Measurements from ENCODE around the gene CHST14. TPM values are rescaled to one million over a fixed set of nuclear protein-coding genes. Genes with fewer than 3 reads are reported as not detected.
A peak's percentile ranks its signal among the peaks of the same experiment; 100 is the strongest.

Gene CHST14
- polyA plus RNA-seq, 3 donors from 2014 or later: 1.9 to 3.6 (median 3.3) TPM

DNA sequence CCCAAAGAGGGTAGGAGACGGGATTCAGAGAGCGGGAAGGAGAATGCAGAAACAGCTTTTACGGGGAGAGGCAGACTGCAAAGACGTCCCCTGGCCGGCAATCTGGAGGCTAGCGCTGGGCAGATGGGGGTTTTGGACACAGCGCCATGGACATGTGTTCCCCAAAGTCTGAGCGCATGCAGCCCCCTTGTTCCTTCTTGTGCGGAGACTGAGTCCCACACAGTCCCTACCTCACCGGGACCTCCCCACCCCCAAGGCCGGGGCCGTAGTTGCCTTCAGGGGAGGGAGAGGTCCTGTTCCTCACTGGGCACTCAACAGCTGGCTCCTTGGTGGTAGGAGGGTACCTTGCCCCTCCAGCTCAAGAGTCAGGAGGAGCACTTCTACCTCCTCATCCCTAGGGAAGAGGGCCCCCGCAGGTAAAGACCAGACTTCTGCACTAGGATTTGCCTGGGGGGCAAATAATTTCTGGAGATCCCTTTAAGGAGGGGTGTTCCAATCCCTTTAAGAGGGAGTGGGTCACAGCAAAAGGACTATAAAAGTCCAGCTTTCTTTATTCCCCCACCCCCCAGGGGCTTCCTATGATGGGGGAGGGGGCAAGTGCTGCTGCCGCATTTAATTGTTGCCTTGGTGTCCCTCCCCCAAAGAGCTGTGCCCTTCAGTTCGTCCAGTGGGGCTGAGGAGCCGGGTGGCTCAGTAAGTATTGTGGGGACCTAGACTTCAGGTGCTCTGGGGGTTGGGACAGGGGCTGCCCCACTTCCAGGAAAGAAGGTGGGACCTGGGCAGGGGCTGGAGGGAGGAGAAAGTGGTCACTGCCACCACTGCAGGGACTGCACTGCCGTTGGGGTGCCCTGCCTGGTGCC, 33.7 kb upstream of the CHST14 start:
- Mint-ChIP-seq H3K27ac (peak overlapping the region in 2 of 6 donors; percentile 53 to 65), H3K9me3 (no peaks in the 10 kb centered on the region), H3K4me3 (peak overlapping the region in 4 of 5 donors; percentile 42 to 68 (median 54)), H3K4me1 (peaks cover 23 to 26% of the 10 kb centered on the region in 2 donors), H3K27me3 (ENCODE audit: low read depth in 3 of 3) (peaks cover 7 to 15% (median 9%) of the 10 kb centered on the region in 3 donors), H3K36me3 (no peaks in the 10 kb centered on the region)
- DNase-seq: no peak

GRCh38 chr15:40437752-40438687, 32.8 kb upstream of the CHST14 start:
- no peak for DNase-seq
- Mint-ChIP-seq H3K4me1 (peaks cover 31 to 34% of the 10 kb centered on the region in 2 donors), H3K36me3 (no peaks in the 10 kb centered on the region), H3K9me3 (no peaks in the 10 kb centered on the region), H3K27ac (no peak overlapping the region), H3K27me3 (ENCODE audit: low read depth in 3 of 3) (peaks cover 9 to 21% (median 13%) of the 10 kb centered on the region in 3 donors), H3K4me3 (peak overlapping the region in 4 of 5 donors; percentile 21 to 51 (median 27))

DNA sequence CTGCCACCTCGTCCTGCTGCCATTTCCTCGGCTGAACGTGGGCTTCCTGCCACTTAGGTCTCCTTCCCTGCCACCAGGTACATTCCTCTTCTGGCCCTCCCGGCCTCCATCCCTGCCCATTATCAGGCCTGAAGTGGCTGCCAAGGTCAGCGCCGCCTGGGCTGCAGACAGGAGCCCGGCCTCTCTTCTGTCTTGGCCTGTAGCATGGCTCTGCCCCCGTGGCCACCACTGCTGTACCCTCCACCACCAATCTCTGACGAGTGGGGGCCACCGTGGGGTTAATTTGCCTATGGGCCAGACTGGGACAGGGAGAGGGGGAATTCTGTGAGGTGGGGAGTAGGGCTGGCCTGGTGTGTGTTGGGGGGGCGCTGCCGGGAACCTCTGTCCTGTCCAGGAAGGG, 32.1 kb upstream of the CHST14 start:
- Mint-ChIP-seq H3K4me1 (peaks cover 38 to 41% of the 10 kb centered on the region in 2 donors), H3K27me3 (ENCODE audit: low read depth in 3 of 3) (peaks cover 9 to 21% (median 13%) of the 10 kb centered on the region in 3 donors), H3K27ac (no peak overlapping the region), H3K9me3 (no peaks in the 10 kb centered on the region), H3K4me3 (peak overlapping the region in 3 of 5 donors; percentile 7 to 23 (median 21)), H3K36me3 (no peaks in the 10 kb centered on the region)
- DNase-seq: no peak

- H3K27me3 Mint-ChIP-seq (ENCODE audit: low read depth in 3 of 3): peaks cover 9 to 21% (median 13%) of the 10 kb centered on the region in 3 donors
Measured at GRCh38 chr15:40439461-40439959, 31.3 kb upstream of the CHST14 start.

GRCh38 chr15:40439960-40440742, 30.6 kb upstream of the CHST14 start:
- Mint-ChIP-seq H3K9me3 (no peaks in the 10 kb centered on the region), H3K36me3 (no peaks in the 10 kb centered on the region), H3K4me3 (peak overlapping the region; percentile 84 to 93 (median 86)), H3K27ac (peak overlapping the region; percentile 20 to 83 (median 54)), H3K4me1 (peaks cover 52 to 55% of the 10 kb centered on the region in 2 donors), H3K27me3 (ENCODE audit: low read depth in 3 of 3) (peaks cover 9 to 21% (median 13%) of the 10 kb centered on the region in 3 donors)
- peak; percentile 25 to 31 (median 26) for DNase-seq

More at GRCh38 chr15:40439461-40439959, 31.3 kb upstream of the CHST14 start:
- no peaks in the 10 kb centered on the region for H3K9me3 Mint-ChIP-seq
- H3K4me1 Mint-ChIP-seq: peaks cover 46 to 49% of the 10 kb centered on the region in 2 donors
- H3K4me3 Mint-ChIP-seq: peak overlapping the region; percentile 84 to 93 (median 86)
- H3K36me3 Mint-ChIP-seq: no peaks in the 10 kb centered on the region
- no peak for DNase-seq
- peak overlapping the region in 4 of 6 donors; percentile 42 to 82 (median 64) for H3K27ac Mint-ChIP-seq

- H3K9me3 Mint-ChIP-seq: no peaks in the 10 kb centered on the region
- H3K27ac Mint-ChIP-seq: peak within 1 kb of the TSS; percentile 24 to 86 (median 76)
- H3K4me1 Mint-ChIP-seq: peaks cover 54 to 56% of the 10 kb centered on the region in 2 donors
- DNase-seq: peak; percentile 94 to 95 (median 95)
- H3K27me3 Mint-ChIP-seq (ENCODE audit: low read depth in 3 of 3): peaks cover 6 to 21% (median 13%) of the 10 kb centered on the region in 3 donors
- peak within 1 kb of the TSS; percentile 86 to 93 (median 92) for H3K4me3 Mint-ChIP-seq
- no peaks in the 10 kb centered on the region for H3K36me3 Mint-ChIP-seq
Measured at GRCh38 chr15:40440743-40441564, 29.8 kb upstream of the CHST14 start, which contains the start of gene BAHD1. TSS of gene BAHD1 (plus strand) at chr15:40440953. CDS start at chr15:40458465, 17,512 bp downstream.

DNA sequence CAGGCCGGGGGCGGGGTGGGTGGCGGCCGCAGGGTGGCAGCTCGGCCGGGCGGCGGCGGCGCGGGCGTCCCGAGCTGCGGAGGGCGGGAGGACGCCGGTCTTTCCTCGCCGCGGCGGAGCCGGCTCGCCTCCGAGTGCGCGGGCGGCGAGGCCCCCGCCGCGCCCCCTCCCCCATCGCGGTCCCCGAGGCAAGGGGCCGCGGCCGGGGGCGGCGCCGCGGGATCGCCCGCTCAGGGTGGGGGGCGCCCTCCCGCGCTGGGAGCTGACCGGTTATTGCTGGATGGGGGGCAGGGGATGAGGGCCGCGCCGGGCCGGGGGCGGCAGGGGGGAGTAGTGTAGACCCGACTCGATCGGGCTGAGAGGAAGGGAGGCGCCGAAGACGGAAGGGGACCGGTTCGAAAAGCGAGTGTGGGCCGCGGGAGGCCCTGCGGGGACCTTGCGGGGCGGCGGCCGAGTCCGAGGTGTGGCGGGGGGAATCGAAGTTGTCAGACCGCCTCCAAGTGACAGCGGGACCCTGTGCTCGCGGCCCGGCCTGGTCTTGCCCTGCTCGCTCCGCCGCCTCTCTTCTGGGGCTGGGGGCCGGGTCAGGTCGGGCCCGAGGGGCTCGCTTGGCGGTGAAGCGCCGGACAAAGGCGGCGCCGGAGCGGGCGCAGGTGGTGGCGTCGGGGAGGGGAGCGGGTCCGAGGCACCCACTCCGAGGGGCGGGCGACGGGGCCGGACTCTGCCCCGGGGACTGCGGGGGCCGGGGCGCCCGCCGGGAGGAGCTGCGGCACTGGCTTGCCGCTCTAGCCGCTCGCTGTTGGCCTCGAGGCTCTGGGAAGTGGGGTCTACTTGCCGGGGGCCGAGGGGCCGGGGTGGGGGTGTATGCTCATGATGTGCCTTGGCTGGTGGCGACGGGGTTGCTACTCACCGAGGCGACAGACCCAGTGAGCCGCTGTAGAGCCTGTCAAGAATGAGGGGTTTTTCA, 28.9 kb upstream of the CHST14 start:
- Mint-ChIP-seq H3K9me3 (no peaks in the 10 kb centered on the region), H3K36me3 (no peaks in the 10 kb centered on the region), H3K4me3 (peak overlapping the region; percentile 84 to 93 (median 90)), H3K4me1 (peaks cover 48 to 54% of the 10 kb centered on the region in 2 donors), H3K27me3 (ENCODE audit: low read depth in 3 of 3) (peaks cover 6 to 21% (median 13%) of the 10 kb centered on the region in 3 donors), H3K27ac (peak overlapping the region; percentile 6 to 94 (median 84))
- peak; percentile 26 to 30 (median 27) for DNase-seq

DNA sequence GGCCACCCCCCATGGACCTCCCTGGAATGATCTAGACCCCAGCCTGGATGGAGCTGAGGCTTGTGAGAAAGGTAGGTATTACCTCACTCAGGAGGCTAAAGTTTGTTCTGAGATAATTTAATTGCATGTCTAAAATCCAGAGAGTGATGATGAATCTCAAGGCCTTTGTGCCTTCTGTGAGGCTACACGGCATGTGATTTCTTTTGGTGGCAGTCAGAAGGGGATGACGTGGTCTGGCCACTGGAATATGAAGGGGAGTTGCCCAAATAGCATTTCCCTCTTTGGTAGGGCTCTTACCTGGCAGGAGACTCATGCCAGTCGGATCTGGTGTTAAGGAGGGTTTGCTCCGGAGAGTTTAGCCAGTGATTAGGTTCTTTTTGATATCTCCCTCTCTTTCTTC, 27.5 kb upstream of the CHST14 start:
- Mint-ChIP-seq H3K4me1 (peaks cover 46 to 58% of the 10 kb centered on the region in 2 donors), H3K36me3 (no peaks in the 10 kb centered on the region), H3K27me3 (ENCODE audit: low read depth in 3 of 3) (peaks cover 6 to 21% (median 9%) of the 10 kb centered on the region in 3 donors), H3K27ac (peak overlapping the region; percentile 6 to 87 (median 56)), H3K9me3 (no peaks in the 10 kb centered on the region), H3K4me3 (peak overlapping the region; percentile 84 to 93 (median 90))
- no peak for DNase-seq

- no peaks in the 10 kb centered on the region for H3K9me3 Mint-ChIP-seq
- H3K4me1 Mint-ChIP-seq: peaks cover 46 to 61% of the 10 kb centered on the region in 2 donors
- peak overlapping the region; percentile 84 to 93 (median 90) for H3K4me3 Mint-ChIP-seq
- no peak for DNase-seq
- H3K27me3 Mint-ChIP-seq (ENCODE audit: low read depth in 3 of 3): peaks cover 6 to 17% (median 9%) of the 10 kb centered on the region in 3 donors
- peak overlapping the region in 5 of 6 donors; percentile 6 to 81 (median 53) for H3K27ac Mint-ChIP-seq
- H3K36me3 Mint-ChIP-seq: no peaks in the 10 kb centered on the region
Measured at GRCh38 chr15:40443846-40444245, 26.9 kb upstream of the CHST14 start.

- H3K27me3 Mint-ChIP-seq (ENCODE audit: low read depth in 3 of 3): peaks cover 6 to 17% (median 8%) of the 10 kb centered on the region in 3 donors
Measured at GRCh38 chr15:40444736-40445135, 26.0 kb upstream of the CHST14 start.

GRCh38 chr15:40445421-40445922, 25.3 kb upstream of the CHST14 start:
- no peak for DNase-seq
- Mint-ChIP-seq H3K27ac (peak overlapping the region in 2 of 6 donors; percentile 28 to 49), H3K9me3 (no peaks in the 10 kb centered on the region), H3K4me3 (peak overlapping the region in 1 of 5 donors; percentile 26), H3K27me3 (ENCODE audit: low read depth in 3 of 3) (peaks cover 2 to 11% (median 8%) of the 10 kb centered on the region in 3 donors), H3K36me3 (peaks cover 0 to 4% (median 3%) of the 10 kb centered on the region in 3 donors), H3K4me1 (peaks cover 50 to 64% of the 10 kb centered on the region in 2 donors)

More at GRCh38 chr15:40444736-40445135, 26.0 kb upstream of the CHST14 start:
- DNase-seq: no peak
- H3K27ac Mint-ChIP-seq: peak overlapping the region in 1 of 6 donors; percentile 14
- H3K4me3 Mint-ChIP-seq: peak overlapping the region in 1 of 5 donors; percentile 92
- peaks cover 50 to 63% of the 10 kb centered on the region in 2 donors for H3K4me1 Mint-ChIP-seq
- peaks cover 0 to 4% (median 0%) of the 10 kb centered on the region in 3 donors for H3K36me3 Mint-ChIP-seq
- no peaks in the 10 kb centered on the region for H3K9me3 Mint-ChIP-seq
